ENCODE results near the gene PGAM4. TPM values are rescaled to one million over a fixed set of nuclear protein-coding genes. Genes with fewer than 3 reads are reported as not detected.

Gene PGAM4
- polyA plus RNA-seq, 2 of the 4 experiments (the other 2 are of a cell fraction) = not detected

Other genes starting within 250 kb of the PGAM4 start
- gene ATRX, start 183.4 kb downstream of the PGAM4 start, polyA plus RNA-seq (2011; rRNA removed) = 81.8 and 97.1 TPM in 2 replicates
- 34.1 to 35.2 TPM (median 34.7 TPM) in 3 replicates for gene ATRX, start 183.4 kb downstream of the PGAM4 start, polyA plus RNA-seq (2017; fragmentation: RNase III; extraction: RNeasy Plus Mini Kit Qiagen cat#74134 plus additional on column Dnase treatment)
- gene MAGT1, start 74.2 kb downstream of the PGAM4 start, polyA plus RNA-seq (2011; rRNA removed) = 81.6 and 86.4 TPM in 2 replicates
- gene MAGT1, start 74.2 kb downstream of the PGAM4 start, polyA plus RNA-seq (2017; fragmentation: RNase III; extraction: RNeasy Plus Mini Kit Qiagen cat#74134 plus additional on column Dnase treatment) = 39.5 to 44.7 TPM (median 44.3 TPM) in 3 replicates
- 1,133 and 1,475 TPM in 2 replicates for gene COX7B, start 70.2 kb downstream of the PGAM4 start, polyA plus RNA-seq (2011; rRNA removed)
- 792 to 839 TPM (median 813 TPM) in 3 replicates for gene COX7B, start 70.2 kb downstream of the PGAM4 start, polyA plus RNA-seq (2017; fragmentation: RNase III; extraction: RNeasy Plus Mini Kit Qiagen cat#74134 plus additional on column Dnase treatment)
- 12.2 and 13.0 TPM in 2 replicates for gene ATP7A, start 58.9 kb downstream of the PGAM4 start, polyA plus RNA-seq (2011; rRNA removed)
- 6.0 to 6.8 TPM (median 6.5 TPM) in 3 replicates for gene ATP7A, start 58.9 kb downstream of the PGAM4 start, polyA plus RNA-seq (2017; fragmentation: RNase III; extraction: RNeasy Plus Mini Kit Qiagen cat#74134 plus additional on column Dnase treatment)
- gene PGK1, start 134.6 kb upstream of the PGAM4 start, polyA plus RNA-seq (2011; rRNA removed) = 689 and 781 TPM in 2 replicates
- 329 to 351 TPM (median 333 TPM) in 3 replicates for gene PGK1, start 134.6 kb upstream of the PGAM4 start, polyA plus RNA-seq (2017; fragmentation: RNase III; extraction: RNeasy Plus Mini Kit Qiagen cat#74134 plus additional on column Dnase treatment)
- gene TAF9B, start 170.0 kb upstream of the PGAM4 start, polyA plus RNA-seq (2011; rRNA removed) = 36.2 and 43.4 TPM in 2 replicates
- gene TAF9B, start 170.0 kb upstream of the PGAM4 start, polyA plus RNA-seq (2017; fragmentation: RNase III; extraction: RNeasy Plus Mini Kit Qiagen cat#74134 plus additional on column Dnase treatment) = 14.5 to 17.0 TPM (median 14.6 TPM) in 3 replicates

Data from A549 (cell line).